H1 (cell line): ENCODE data around the gene GCK. TPM values are rescaled to one million over a fixed set of nuclear protein-coding genes. Genes with fewer than 3 reads are reported as not detected.

Source experiments
- EP300 ChIP-seq, 2 experiments: IDR thresholded peaks; 1 replicate in 1 of 2; 2 replicates in 1 of 2; pipeline ENCODE4 v1.6.1; 2011 to 2012; ENCODE audit warnings: low read depth in 2 of 2, low read length in 2 of 2, mild to moderate bottlenecking in 2 of 2, borderline replicate concordance in 1 of 2, inconsistent platforms in 1 of 2, moderate library complexity in 1 of 2
- HDAC6 ChIP-seq: IDR thresholded peaks from one replicate; pipeline ENCODE4 v1.7.1; 2012; ENCODE audit warnings: low read depth, mild to moderate bottlenecking, inconsistent platforms, low read length, moderate library complexity
- SIX5 ChIP-seq: IDR thresholded peaks from 2 replicates; pipeline ENCODE4 v1.6.1; 2011; ENCODE audit warnings: mild to moderate bottlenecking, low read depth, low read length
- SRF ChIP-seq: IDR thresholded peaks from 2 replicates; pipeline ENCODE4 v1.6.1; 2011; ENCODE audit warnings: mild to moderate bottlenecking, low read depth, low read length, moderate library complexity
- USF2 ChIP-seq: IDR thresholded peaks from 2 replicates; pipeline ENCODE4 v1.6.1; 2011; ENCODE audit warnings: low read length, improper control_type of control experiment
- polyA plus RNA-seq, 7 experiments: library from polyadenylated mRNA; depleted of rRNA in 3 of 7; stranded (reverse) in 5 of 7; unstranded in 2 of 7; fragments of >200 nt in 5 of 7; fragments of 200-250 nt in 2 of 7; gene quantifications; 1 replicate in 5 of 7; 2 replicates in 1 of 7; 4 replicates in 1 of 7; pipeline versions ENCODE4 v1.2.1 to v1.2.3, GENCODE V29; 2011 to 2013; ENCODE audit warnings: missing spikeins in 2 of 7, mixed read lengths in 2 of 7
- total RNA-seq: library from RNA; stranded (reverse); fragmentation: NEBNext Ultra II Directional; extraction: Animal tissue kit (Norgen Biotek cat#: 25700); gene quantifications from 2 replicates; pipeline ENCODE4 v1.2.1, GENCODE V29; 2021

GCK gene
- total and polyA plus RNA-seq, 2 of the 8 experiments (the other 6 are each of a cell fraction or from before 2014, with no cell fraction given) = 2.4 to 4.9 TPM

DNA sequence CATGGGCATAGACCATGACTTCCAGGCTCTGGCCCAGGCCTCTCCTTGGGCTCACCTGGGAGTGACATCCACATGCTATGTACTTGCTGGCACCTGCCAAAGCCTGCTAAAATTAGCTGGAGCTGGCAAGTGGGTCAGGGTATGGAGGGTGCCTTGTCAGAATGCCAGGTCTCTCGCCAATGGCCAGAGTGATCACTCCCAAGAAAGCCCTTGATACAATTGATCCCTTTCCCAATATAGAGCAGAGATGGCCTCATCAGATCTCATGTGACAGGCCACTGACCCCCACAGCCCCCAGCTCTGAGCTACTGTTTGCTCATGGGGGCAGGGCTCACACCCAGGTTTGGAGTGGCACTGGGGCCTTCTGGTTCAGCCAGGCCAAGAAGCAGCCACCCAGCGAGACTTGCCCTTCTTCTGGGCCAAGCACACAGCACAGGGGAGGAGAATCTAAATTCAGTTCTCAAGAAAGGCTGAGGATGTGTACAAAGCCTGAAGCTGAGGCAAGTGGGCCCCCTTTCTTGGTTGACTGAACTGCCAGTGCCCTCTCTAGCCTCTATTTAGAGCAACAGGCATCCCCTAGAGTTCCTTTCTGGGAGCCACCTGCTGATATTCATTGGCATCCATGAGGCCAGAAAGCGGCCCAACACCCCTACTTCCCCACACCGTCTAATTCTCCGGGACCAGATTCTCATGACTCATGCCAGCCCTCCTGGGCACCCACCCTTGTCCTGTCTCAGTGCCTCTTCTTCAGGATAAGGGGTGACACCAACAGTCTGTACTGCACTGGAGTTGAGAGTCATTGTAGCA lies 29.2 kb downstream of the GCK start (continued):
- TF ChIP-seq USF2 = no peak
- no peak for TF ChIP-seq HDAC6
- TF ChIP-seq SRF = no peak
- TF ChIP-seq EP300 (IDR thresholded peaks at IDR 0.05; ENCODE audit: borderline replicate concordance in 1 of 2, low read depth in 2 of 2, low read length in 2 of 2) = no peak
- TF ChIP-seq SIX5 = no peak
